ENCODE data around the gene JAG2.

Gene JAG2

DNA sequence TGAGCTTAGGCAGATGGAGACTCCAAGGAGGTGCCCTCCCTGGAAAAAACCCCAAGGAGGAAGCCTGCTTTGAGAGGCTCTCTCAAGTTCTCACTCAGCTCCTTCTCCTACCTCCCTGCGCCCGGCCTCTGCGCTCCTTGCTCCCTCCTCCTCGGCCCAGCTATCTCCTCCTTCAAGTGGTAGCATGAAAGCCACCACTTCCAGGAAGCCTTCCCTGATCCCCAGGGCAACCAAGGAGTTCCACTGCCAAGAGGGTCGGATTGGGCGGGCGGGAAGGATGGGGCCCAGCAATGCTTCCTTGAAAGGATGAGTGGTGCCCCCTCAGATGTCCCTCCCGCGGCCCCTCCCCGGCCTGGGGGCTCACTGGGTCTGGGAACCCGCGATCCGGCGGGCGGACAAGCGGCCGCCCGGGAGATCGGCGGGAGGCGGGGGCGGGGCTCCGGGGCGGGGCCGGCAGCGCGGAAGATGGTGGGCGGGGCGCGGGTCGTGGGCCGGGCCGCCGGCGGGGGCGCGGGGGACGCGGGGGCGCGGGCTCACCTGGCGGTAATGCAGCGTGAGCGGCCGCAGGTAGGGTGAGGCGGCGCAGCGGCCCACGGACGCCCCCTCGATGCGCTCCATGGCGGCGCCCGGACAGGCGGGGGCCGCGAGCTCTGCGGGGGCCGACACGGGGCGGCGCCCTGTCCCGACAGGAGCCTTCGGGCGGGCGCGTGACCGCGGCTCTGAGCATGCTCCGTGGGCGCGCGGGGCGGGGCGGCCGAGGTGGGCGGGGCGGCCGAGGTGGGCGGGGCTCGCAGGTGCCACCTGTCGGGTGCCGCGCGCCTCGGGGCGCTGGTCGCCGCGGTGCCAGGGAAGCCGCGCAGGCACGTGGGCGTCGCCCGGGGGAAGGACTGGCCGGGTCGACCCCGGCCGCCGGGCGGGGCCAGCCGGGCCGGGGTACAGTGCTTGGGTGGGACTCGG lies 12.3 kb upstream of the JAG2 start, which contains the start of gene NUDT14:
Gene NUDT14, minus strand, starts transcription at position 721 of the 957 bp plus-strand sequence. Its CDS starts 103 bp downstream, at position 618.
- Histone ChIP-seq H3K4me1 (ENCODE audit: control insufficient read depth, insufficient read depth, low read length) (peaks cover 11% of the 10 kb centered on the region), H3K27me3 (replicated peaks; ENCODE audit: control insufficient read depth, insufficient read depth, low read length) (peaks cover 23% of the 10 kb centered on the region), H3K9ac (ENCODE audit: low read length) (peak within 1 kb of the TSS; percentile 51), H3K4me3 (ENCODE audit: low read length) (peak within 1 kb of the TSS; percentile 76), H3K9me3 (ENCODE audit: control insufficient read depth, low read length) (no peaks in the 10 kb centered on the region), H3K36me3 (ENCODE audit: control insufficient read depth, insufficient read depth, low read length, severe bottlenecking) (no peaks in the 10 kb centered on the region)
- peak; percentile 77 for DNase-seq (ENCODE audit: low read depth)

DNA sequence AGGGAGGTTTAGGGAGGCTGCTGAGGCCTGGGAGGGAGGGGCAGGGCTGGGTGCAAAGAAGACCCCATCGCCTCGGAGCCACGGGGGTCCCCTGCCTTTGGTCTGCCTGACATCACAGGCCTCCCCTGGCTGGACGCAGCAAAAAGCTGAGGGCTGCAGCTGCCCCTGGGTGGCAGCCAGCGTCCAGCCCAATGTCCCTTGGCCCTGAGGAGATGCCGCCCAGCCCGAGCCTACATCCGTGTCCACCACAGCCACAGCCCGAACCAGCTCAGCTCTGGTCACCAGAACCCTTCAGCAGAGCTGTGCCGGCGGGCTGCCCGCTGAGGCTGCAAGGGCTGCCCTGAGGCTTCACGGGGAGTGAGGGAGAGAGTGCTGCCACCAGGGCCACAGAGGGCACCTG lies 10.6 kb upstream of the JAG2 start:
- H3K4me1 ChIP-seq (ENCODE audit: control insufficient read depth, insufficient read depth, low read length), result peaks cover 11% of the 10 kb centered on the region
- H3K27me3 ChIP-seq (replicated peaks; ENCODE audit: control insufficient read depth, insufficient read depth, low read length), result peaks cover 17% of the 10 kb centered on the region
- no peaks in the 10 kb centered on the region for H3K36me3 ChIP-seq (ENCODE audit: control insufficient read depth, insufficient read depth, low read length, severe bottlenecking)
- no peak overlapping the region for H3K4me3 ChIP-seq (ENCODE audit: low read length)
- DNase-seq (ENCODE audit: low read depth), result no peak
- no peaks in the 10 kb centered on the region for H3K9me3 ChIP-seq (ENCODE audit: control insufficient read depth, low read length)
- H3K9ac ChIP-seq (ENCODE audit: low read length), result no peak overlapping the region

DNA sequence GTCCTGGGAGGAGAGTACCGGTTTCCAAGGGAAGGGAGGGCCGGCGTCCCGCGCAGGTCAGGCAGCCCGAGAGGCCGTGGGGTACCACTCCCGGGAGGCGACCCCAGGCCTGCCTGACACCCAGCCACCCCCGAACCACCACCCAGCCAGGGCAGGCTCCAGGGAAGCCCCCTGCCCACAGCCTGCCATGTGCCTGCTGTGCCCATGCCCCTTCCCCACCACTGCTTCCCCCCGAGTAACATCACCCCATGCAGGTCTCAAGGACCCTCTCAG lies 10.2 kb upstream of the JAG2 start:
- no peaks in the 10 kb centered on the region for H3K36me3 ChIP-seq (ENCODE audit: control insufficient read depth, insufficient read depth, low read length, severe bottlenecking)
- H3K4me3 ChIP-seq (ENCODE audit: low read length), result no peak overlapping the region
- peaks cover 16% of the 10 kb centered on the region for H3K27me3 ChIP-seq (replicated peaks; ENCODE audit: control insufficient read depth, insufficient read depth, low read length)
- no peak overlapping the region for H3K9ac ChIP-seq (ENCODE audit: low read length)
- no peaks in the 10 kb centered on the region for H3K9me3 ChIP-seq (ENCODE audit: control insufficient read depth, low read length)
- no peak for DNase-seq (ENCODE audit: low read depth)
- peaks cover 11% of the 10 kb centered on the region for H3K4me1 ChIP-seq (ENCODE audit: control insufficient read depth, insufficient read depth, low read length)

DNA sequence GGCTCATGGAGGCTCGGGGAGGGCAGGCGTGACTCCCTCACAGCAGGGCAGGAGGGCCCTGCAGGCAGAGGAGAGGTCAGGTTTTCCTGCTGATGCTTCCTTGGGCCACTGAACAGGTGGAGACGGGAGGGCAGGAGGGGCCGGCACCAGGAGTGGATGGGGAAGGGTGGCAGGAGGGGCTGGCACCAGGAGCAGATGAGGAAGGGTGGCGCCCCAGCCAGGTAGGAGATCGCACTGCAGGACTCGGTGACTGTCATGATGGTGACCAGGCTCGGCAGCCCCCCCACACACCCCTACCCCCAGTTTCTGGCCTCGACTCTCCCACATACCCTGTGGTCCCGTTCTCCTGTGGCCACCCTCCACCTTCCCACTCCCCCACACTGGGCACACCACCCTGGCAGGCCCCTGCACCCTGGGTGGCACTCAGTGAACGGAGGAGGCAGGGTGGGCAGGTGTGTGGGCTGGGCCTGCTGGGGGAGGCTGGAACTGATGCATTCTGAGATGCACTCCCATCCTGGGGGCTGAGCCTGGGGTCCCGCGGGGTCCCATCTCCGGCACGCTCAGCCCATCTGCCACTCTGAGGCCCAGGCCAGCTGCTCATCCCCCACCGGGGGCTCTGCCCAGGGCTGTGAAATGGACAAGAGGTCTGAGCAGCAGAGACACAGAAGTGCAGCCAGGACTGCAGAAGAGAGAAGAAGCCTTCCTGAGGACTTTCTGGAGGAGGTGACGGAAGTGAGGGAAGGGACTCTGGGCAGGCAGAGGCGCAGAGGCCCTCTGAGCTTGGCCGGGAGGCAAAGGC lies 9.7 kb upstream of the JAG2 start:
- no peak for DNase-seq (ENCODE audit: low read depth)
- H3K4me3 ChIP-seq (ENCODE audit: low read length), result no peak overlapping the region
- H3K9ac ChIP-seq (ENCODE audit: low read length), result no peak overlapping the region
- peaks cover 11% of the 10 kb centered on the region for H3K4me1 ChIP-seq (ENCODE audit: control insufficient read depth, insufficient read depth, low read length)
- peaks cover 18% of the 10 kb centered on the region for H3K27me3 ChIP-seq (replicated peaks; ENCODE audit: control insufficient read depth, insufficient read depth, low read length)
- H3K36me3 ChIP-seq (ENCODE audit: control insufficient read depth, insufficient read depth, low read length, severe bottlenecking), result no peaks in the 10 kb centered on the region
- no peaks in the 10 kb centered on the region for H3K9me3 ChIP-seq (ENCODE audit: control insufficient read depth, low read length)

DNA sequence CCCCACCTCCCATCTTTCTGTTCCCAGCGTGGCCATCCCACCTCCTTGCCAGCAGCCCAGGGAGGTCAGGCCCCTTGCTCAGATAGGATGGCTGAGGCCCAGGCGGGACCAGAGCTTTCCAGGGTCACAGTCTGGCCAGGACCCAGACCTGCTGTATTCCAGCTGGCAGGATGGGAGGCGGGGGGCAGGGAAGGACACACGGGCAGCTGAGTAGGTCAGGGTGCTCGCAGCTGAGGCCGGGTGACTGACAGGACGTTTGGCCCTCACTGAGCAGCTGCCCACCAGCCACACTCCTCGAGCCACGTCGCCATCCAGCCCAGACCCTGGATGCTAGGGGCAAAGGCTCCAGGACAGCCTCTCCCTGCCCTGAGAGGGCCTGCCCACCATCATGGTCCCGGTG lies 8.5 kb upstream of the JAG2 start:
- Histone ChIP-seq H3K9ac (ENCODE audit: low read length) (no peak overlapping the region), H3K4me3 (ENCODE audit: low read length) (no peak overlapping the region), H3K36me3 (ENCODE audit: control insufficient read depth, insufficient read depth, low read length, severe bottlenecking) (no peaks in the 10 kb centered on the region), H3K4me1 (ENCODE audit: control insufficient read depth, insufficient read depth, low read length) (peaks cover 11% of the 10 kb centered on the region), H3K9me3 (ENCODE audit: control insufficient read depth, low read length) (no peaks in the 10 kb centered on the region), H3K27me3 (replicated peaks; ENCODE audit: control insufficient read depth, insufficient read depth, low read length) (peaks cover 20% of the 10 kb centered on the region)
- DNase-seq (ENCODE audit: low read depth), result no peak

DNA sequence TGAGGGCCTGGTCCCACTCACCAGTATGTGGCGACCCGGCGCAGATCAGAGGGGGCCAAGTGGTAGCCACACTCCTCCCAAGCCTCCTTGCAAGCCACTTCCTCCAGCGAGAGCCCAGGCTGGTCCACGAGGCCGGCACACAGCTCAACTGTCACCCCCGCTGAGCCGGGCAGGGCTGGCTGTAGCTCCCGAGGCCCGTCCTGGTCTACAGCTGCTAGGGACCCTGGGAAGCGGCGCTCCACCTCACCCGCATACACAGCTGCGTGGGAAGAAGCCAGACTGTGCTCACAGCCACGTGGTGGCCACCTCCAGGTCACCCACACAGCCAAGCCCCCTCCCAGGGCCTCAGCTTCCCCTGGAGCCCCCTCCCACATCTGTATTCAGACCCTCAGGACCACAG lies 7.9 kb upstream of the JAG2 start:
- Histone ChIP-seq H3K9ac (ENCODE audit: low read length) (no peak overlapping the region), H3K27me3 (replicated peaks; ENCODE audit: control insufficient read depth, insufficient read depth, low read length) (peaks cover 18% of the 10 kb centered on the region), H3K36me3 (ENCODE audit: control insufficient read depth, insufficient read depth, low read length, severe bottlenecking) (no peaks in the 10 kb centered on the region), H3K9me3 (ENCODE audit: control insufficient read depth, low read length) (no peaks in the 10 kb centered on the region), H3K4me3 (ENCODE audit: low read length) (no peak overlapping the region), H3K4me1 (ENCODE audit: control insufficient read depth, insufficient read depth, low read length) (peaks cover 11% of the 10 kb centered on the region)
- DNase-seq (ENCODE audit: low read depth), result no peak

DNA sequence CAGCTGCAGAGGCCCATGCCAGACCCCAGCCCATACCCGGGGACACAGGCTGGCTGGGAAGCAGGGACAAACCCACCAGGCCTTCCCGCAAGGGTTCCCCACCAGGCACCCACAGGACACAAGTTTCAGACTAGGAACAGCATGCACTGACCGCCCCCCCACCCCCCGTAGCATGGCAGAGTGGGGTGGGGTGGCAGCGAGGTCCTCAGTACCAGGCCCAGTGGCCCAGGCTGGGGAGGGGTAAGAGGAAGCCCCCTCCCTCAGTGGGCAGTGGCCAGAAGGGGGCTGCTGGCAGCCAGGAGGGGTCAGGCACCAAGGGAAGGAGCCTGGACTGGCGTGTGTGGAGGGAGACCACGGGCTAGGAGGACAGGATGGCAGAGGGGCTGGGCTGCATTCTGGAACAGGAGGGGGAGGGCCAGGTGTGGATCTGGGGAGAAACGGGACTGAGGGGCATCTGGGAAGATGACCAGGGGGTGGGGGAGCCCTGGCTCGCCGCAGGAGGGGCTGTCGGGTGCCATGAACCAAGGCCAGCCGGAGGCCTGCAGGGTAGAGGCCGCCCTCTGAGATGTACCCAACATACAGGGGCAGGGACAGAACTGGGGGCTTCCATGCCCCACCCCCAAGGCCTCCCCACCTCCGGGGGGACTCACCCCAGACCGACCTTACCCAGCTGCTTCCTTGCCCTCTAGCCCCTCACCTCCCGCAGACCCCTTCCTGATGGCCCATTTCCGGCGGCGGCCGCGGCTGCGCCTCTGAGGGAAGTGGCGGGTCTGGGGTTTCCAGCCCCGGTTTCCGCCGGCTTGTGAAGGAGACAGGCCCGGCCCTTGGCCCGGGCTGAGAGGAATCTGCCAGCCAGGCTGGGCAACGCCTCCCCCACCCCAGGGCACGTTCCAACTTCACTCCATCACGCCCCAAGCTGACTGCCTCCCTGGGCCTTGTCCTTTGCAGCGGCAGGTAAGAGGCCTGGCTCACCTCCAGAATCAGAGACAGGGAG lies 5.6 kb upstream of the JAG2 start:
- DNase-seq (ENCODE audit: low read depth), result no peak
- Histone ChIP-seq H3K36me3 (ENCODE audit: control insufficient read depth, insufficient read depth, low read length, severe bottlenecking) (no peaks in the 10 kb centered on the region), H3K4me3 (ENCODE audit: low read length) (no peak overlapping the region), H3K4me1 (ENCODE audit: control insufficient read depth, insufficient read depth, low read length) (peaks cover 11% of the 10 kb centered on the region), H3K9ac (ENCODE audit: low read length) (no peak overlapping the region), H3K9me3 (ENCODE audit: control insufficient read depth, low read length) (no peaks in the 10 kb centered on the region), H3K27me3 (replicated peaks; ENCODE audit: control insufficient read depth, insufficient read depth, low read length) (peaks cover 22% of the 10 kb centered on the region)

DNA sequence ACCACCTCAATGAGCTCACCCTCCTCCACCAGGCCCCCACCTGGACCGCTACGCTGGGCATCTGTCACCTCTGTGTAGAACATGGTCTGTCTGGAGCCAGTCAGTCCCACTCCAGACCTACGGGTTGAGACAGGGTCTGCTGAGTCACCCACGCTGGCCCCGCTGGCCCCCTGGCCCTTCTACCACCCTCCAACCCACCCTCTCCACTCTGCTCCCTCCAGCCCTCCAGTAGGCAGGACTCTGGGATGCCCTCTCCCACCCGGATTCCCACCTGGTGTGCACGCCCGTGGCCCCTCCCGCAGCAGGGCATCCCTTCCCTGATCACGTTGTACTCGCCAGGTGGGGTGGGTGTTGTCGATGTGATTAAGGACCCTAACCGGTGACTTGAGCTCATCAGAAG lies 4.6 kb upstream of the JAG2 start:
- DNase-seq (ENCODE audit: low read depth), result no peak
- Histone ChIP-seq H3K4me3 (ENCODE audit: low read length) (no peak overlapping the region), H3K9ac (ENCODE audit: low read length) (no peak overlapping the region), H3K4me1 (ENCODE audit: control insufficient read depth, insufficient read depth, low read length) (peaks cover 11% of the 10 kb centered on the region), H3K27me3 (replicated peaks; ENCODE audit: control insufficient read depth, insufficient read depth, low read length) (peaks cover 22% of the 10 kb centered on the region), H3K36me3 (ENCODE audit: control insufficient read depth, insufficient read depth, low read length, severe bottlenecking) (no peaks in the 10 kb centered on the region), H3K9me3 (ENCODE audit: control insufficient read depth, low read length) (no peaks in the 10 kb centered on the region)

DNA sequence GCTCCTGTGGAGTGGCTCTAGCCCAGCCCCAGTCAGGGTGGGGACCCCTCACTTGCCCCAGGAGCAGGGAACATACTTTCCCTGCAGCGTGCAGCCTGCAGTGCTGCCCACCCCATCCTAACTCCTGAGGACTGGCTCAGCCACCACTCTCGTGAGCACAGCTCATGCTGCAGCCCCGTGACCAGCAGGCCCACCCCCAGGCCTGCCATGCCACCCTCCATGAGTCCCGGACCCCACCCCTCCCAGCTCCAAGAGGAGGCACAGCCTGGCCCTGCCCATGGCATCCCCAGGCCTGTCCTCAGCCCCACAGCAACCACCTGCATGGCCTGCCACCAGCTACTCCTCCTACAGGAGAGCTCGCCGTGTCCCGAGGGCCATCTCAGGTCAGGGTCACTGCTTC lies 3.9 kb upstream of the JAG2 start:
- no peak overlapping the region for H3K9ac ChIP-seq (ENCODE audit: low read length)
- peaks cover 22% of the 10 kb centered on the region for H3K27me3 ChIP-seq (replicated peaks; ENCODE audit: control insufficient read depth, insufficient read depth, low read length)
- no peaks in the 10 kb centered on the region for H3K36me3 ChIP-seq (ENCODE audit: control insufficient read depth, insufficient read depth, low read length, severe bottlenecking)
- no peak for DNase-seq (ENCODE audit: low read depth)
- no peak overlapping the region for H3K4me3 ChIP-seq (ENCODE audit: low read length)
- peaks cover 8% of the 10 kb centered on the region for H3K4me1 ChIP-seq (ENCODE audit: control insufficient read depth, insufficient read depth, low read length)
- H3K9me3 ChIP-seq (ENCODE audit: control insufficient read depth, low read length), result no peaks in the 10 kb centered on the region

DNA sequence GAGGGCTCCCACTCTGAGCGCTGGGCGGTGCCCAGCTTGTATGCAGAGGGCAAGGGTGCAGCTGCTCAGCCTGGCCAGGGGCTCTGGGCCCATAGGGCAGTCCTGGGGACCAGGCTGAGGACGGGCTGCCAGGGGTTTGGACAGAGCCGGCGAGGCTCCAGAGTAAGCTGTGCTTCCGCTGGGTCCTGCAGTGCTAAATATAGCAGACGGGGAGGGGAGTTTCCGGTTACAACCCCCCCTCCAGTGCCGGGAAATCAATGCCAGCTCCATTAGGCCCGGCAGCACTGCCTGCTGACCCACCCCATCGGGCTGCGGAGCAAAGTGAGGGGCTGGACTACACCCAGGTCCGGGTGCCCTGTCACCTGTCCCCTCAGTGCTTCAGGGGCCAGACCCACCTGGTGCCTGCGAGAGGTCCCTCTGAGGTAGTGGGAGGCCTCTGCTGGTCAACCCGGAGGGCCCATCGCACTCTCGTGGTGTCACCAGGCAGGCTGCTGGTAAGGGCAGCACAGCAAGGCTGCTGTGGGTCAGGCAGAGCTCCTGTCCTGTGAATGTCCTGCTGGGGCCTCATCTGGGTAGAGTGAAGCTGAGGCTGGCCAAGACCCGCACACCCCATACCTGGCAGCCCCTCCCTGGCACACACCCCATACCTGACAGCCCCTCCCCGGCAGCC lies 2.6 kb upstream of the JAG2 start:
- DNase-seq (ENCODE audit: low read depth), result no peak
- Histone ChIP-seq H3K9ac (ENCODE audit: low read length) (no peak overlapping the region), H3K9me3 (ENCODE audit: control insufficient read depth, low read length) (no peaks in the 10 kb centered on the region)

More for the DNA sequence above, 2.6 kb upstream of the JAG2 start:
- H3K4me1 ChIP-seq (ENCODE audit: control insufficient read depth, insufficient read depth, low read length), result no peaks in the 10 kb centered on the region
- H3K4me3 ChIP-seq (ENCODE audit: low read length), result no peak overlapping the region
- H3K27me3 ChIP-seq (replicated peaks; ENCODE audit: control insufficient read depth, insufficient read depth, low read length), result peaks cover 30% of the 10 kb centered on the region
- H3K36me3 ChIP-seq (ENCODE audit: control insufficient read depth, insufficient read depth, low read length, severe bottlenecking), result no peaks in the 10 kb centered on the region
